ENCODE measurements around the gene WDFY2.

DNA sequence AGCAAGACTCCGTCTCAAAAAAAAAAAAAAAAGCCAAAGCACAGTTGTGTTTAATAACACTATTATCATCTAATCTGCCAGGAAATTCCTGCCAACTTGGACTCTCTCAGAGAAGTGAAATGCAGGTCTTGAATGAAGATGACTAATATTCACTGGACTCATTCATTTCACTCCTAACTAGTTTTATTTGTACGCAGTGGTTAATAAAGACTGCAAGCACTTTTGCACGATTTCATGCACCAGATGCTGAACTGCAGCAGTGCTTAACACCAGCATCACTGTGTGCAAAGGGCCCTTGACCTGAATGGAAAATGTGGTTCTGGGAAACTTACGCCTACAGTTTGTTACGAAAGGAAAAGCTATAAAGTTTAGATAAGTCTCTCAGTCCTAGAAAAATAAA lies 156.4 kb downstream of the WDFY2 start:
- TF ChIP-seq POLR2AphosphoS5 (IDR thresholded peaks at IDR 0.05; ENCODE audit: borderline replicate concordance, low read depth, low read length) (no peak), EZH2 (IDR thresholded peaks at IDR 0.05) (no peak)
